HEK293 (cell line): ENCODE results near the gene OSTM1.

ENCODE experiments used
- CTCF ChIP-seq: fragments of 450-650 bp; formaldehyde crosslinking; IDR thresholded peaks from 2 replicates; pipeline ENCODE4 v1.5.1; 2016; ENCODE audit warnings: missing biosample characterization, missing genetic modification characterization
- KLF8 ChIP-seq: fragments of 450-650 bp; formaldehyde crosslinking; IDR thresholded peaks from 2 replicates; pipeline ENCODE4 v1.5.1; 2016; ENCODE audit warnings: missing biosample characterization, missing genetic modification characterization
- MYNN ChIP-seq: fragments of 450-650 bp; formaldehyde crosslinking; IDR thresholded peaks from 2 replicates; pipeline ENCODE4 v1.5.1; 2016; ENCODE audit warnings: missing biosample characterization, missing genetic modification characterization, borderline replicate concordance
- REPIN1 ChIP-seq: fragments of 450-650 bp; formaldehyde crosslinking; IDR thresholded peaks from 2 replicates; pipeline ENCODE4 v1.5.1; 2017; ENCODE audit warnings: missing biosample characterization, missing genetic modification characterization, low read depth
- SETDB1 ChIP-seq: IDR thresholded peaks from one replicate; pipeline ENCODE4 v1.6.1; 2017; ENCODE audit warnings: mild to moderate bottlenecking, low read length, moderate library complexity, mixed read lengths; ENCODE audit not compliant: insufficient read length
- WT1 ChIP-seq: fragments of 450-650 bp; formaldehyde crosslinking; IDR thresholded peaks from 2 replicates; pipeline ENCODE4 v1.5.1; 2016; ENCODE audit warnings: missing biosample characterization, missing genetic modification characterization
- ZBTB10 ChIP-seq: fragments of 450-650 bp; formaldehyde crosslinking; IDR thresholded peaks from 2 replicates; pipeline ENCODE4 v1.5.1; 2016; ENCODE audit warnings: missing biosample characterization, missing genetic modification characterization
- ZFP37 ChIP-seq: fragments of 450-650 bp; formaldehyde crosslinking; IDR thresholded peaks from 2 replicates; pipeline ENCODE4 v1.5.1; 2016; ENCODE audit warnings: missing biosample characterization, missing genetic modification characterization
- ZNF114 ChIP-seq: fragments of 450-650 bp; formaldehyde crosslinking; IDR thresholded peaks from 2 replicates; pipeline ENCODE4 v1.5.0; 2017; ENCODE audit warnings: missing biosample characterization, missing genetic modification characterization
- ZNF354C ChIP-seq: fragments of 450-650 bp; formaldehyde crosslinking; IDR thresholded peaks from 2 replicates; pipeline ENCODE4 v1.5.1; 2016; ENCODE audit warnings: missing biosample characterization, missing genetic modification characterization, low read depth, borderline replicate concordance
- ZNF549 ChIP-seq: fragments of 450-650 bp; IDR thresholded peaks from 2 replicates; pipeline ENCODE4 v1.5.1; 2018; ENCODE audit warnings: missing biosample characterization, missing genetic modification characterization, mild to moderate bottlenecking, inconsistent platforms, moderate library complexity

- TF ChIP-seq CTCF (tag by site-specific recombination) (no peak), REPIN1 (tag by site-specific recombination) (no peak), ZNF549 (no peak), MYNN (no peak), ZNF114 (tag by site-specific recombination) (no peak), ZFP37 (tag by site-specific recombination) (no peak), KLF8 (tag by site-specific recombination) (no peak), SETDB1 (no peak), WT1 (tag by site-specific recombination) (no peak), ZBTB10 (tag by site-specific recombination) (no peak), ZNF354C (tag by site-specific recombination) (no peak)
Observed at GRCh38 chr6:108029226-108029921, 45.2 kb downstream of the OSTM1 start.
